Ovary (tissue), 3 donors: ENCODE results near the gene CTNNBL1.

Experiments
- POLR2A ChIP-seq: fragments of 450-650 bp; IDR thresholded peaks from one replicate; pipeline ENCODE4 v1.6.1; 2017; ENCODE audit warnings: antibody characterized with exemption, mild to moderate bottlenecking, moderate library complexity
- TF ChIP-seq, protein P1 (sequence below), 3 donors: fragments of 450-650 bp in 2 of 3; fragments of 200-600 bp in 1 of 3; IDR thresholded peaks; one replicate each; pipeline versions ENCODE4 v1.5.1 to v1.8.0; 2016 to 2022; ENCODE audit warnings: antibody characterized with exemption in 3 of 3, mild to moderate bottlenecking in 1 of 3
- donor health status: DM: no; HTN: no; CAD: no.

DNA sequence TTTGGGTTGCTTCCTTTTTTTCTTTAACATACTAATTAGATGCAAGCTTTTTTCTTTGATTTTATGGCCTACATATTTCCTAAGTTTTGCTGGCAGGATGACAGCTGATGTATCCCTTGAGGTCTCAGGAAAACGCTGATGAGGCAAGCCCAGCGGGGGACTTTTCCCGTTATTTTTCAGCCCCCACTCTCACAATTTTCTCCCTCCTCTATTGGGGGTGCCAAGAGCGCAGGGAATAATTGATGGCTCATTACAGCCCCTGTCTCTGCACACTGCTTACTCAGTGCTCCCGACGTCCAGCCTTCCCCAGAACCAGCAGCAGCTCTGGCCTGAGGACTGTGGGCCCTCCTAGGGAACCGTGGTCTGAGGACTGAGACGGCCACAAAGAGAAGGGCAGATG is 170.5 kb downstream of the CTNNBL1 start:
- TF ChIP-seq, protein P1, sequence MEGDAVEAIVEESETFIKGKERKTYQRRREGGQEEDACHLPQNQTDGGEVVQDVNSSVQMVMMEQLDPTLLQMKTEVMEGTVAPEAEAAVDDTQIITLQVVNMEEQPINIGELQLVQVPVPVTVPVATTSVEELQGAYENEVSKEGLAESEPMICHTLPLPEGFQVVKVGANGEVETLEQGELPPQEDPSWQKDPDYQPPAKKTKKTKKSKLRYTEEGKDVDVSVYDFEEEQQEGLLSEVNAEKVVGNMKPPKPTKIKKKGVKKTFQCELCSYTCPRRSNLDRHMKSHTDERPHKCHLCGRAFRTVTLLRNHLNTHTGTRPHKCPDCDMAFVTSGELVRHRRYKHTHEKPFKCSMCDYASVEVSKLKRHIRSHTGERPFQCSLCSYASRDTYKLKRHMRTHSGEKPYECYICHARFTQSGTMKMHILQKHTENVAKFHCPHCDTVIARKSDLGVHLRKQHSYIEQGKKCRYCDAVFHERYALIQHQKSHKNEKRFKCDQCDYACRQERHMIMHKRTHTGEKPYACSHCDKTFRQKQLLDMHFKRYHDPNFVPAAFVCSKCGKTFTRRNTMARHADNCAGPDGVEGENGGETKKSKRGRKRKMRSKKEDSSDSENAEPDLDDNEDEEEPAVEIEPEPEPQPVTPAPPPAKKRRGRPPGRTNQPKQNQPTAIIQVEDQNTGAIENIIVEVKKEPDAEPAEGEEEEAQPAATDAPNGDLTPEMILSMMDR (IDR thresholded peaks at IDR 0.05), result no peak
- no peak for TF ChIP-seq POLR2A
